ENCODE data around the gene CCBE1.
A peak's percentile ranks its signal among the peaks of the same experiment; 100 is the strongest.
"Not testable (repeated sequence)": the region's sequence is repeated elsewhere in the genome, so short reads cannot be mapped to it uniquely, and the experiment has no call there.

CCBE1 gene

GRCh38 chr18:59697236-59697932, at the start of gene CCBE1:
CCBE1 (minus strand) TSS chr18:59697423.
- no peak for DNase-seq

DNA sequence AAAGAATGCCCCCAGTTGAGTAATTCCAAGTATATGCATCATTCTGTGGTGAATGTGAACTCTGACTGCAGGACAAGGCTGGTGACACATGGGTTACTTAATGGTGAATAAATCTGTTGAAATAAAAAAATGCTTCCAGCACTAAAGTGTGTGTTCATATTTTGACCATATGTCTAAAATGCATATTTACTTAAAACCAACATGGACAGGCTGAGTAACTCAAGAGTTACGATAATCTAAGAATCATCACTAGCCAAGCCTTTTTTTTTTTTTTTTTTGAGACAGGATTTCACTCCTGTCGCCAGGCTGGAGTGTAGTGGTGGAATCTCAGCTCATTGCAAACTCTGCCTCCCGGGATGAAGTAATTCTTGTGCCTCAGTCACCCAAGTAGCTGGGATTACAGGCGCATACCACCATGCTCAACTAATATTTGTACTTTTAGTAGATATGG, 47.1 kb upstream of the CCBE1 start:
- DNase-seq, result no peak

- no peak for DNase-seq
Observed at GRCh38 chr18:59743566-59743965, 46.3 kb upstream of the CCBE1 start.

- DNase-seq, result peak; percentile 38
Observed at GRCh38 chr18:59742325-59743111, 45.3 kb upstream of the CCBE1 start.

- DNase-seq, result no peak
Observed at GRCh38 chr18:59740141-59740540, 42.9 kb upstream of the CCBE1 start.

GRCh38 chr18:59737776-59738300, 40.6 kb upstream of the CCBE1 start:
- DNase-seq, result no peak

DNA sequence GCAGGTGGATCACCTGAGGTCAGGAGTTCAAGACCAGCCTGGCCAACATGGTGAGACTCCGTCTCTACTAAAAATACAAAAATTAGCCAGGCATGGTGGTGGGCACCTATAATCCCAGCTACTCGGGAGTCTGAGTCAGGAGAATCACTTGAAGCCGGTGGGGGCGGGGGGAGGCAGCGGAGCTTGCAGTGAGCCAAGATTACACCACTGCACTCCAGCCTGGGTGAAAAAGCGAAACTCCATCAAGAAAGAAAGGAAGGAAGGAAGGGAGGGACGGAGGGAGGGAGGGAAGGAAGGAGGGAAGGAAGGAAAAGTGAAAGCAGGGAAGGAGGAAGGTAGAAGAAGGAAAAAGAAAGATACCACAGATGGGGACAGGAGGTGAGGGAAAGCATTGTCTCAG, 40.1 kb upstream of the CCBE1 start:
- DNase-seq, result not testable (repeated sequence)

DNA sequence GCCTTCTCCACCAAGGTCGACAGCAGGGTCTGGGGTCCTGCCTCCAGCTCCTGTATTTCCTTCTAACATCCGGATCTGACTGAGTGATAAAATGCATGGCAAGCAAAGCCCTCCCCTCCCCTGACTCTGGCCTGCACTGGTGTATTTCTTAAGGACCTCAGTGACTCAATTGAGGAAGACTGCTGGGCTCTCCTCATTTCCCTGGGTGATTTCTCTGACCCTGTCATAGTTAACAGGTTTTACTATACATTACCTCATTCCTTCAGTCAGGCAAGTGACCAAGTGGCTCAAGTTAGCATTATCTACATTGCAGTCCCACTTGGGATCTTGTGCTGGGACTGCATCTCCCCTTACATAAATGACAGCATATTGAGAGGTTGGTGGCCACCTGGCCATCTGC, 38.8 kb upstream of the CCBE1 start:
- no peak for DNase-seq

DNA sequence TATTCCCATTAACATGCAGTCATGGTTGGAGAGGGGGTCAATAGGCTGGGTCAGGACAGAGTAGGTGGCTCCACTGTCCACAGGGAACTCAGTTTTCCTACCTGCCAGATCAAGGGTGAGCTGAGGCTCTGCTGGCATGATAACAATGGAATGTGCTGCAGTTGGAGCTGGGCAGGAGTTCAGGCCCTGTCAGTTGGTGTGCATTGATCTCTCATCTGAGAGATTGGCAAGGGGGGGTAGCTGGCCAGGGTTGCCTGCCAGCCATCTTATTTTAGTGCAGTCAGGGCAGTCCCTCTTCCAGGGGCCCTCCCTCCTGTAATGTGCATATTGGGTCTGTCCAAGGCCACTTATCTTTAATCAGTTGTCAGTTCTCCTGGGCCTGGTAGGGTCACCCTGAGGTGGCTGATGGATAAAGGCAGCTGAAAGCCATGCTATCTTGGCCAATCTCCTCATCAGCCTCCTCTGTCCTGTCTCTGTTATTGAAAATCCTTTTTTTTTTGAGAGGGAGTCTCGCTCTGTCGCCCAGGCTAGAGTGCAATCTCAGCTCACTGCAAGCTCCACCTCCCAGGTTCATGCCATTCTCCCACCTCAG, 38.1 kb upstream of the CCBE1 start:
- no peak for DNase-seq

GRCh38 chr18:59733421-59733820, 36.2 kb upstream of the CCBE1 start:
- no peak for DNase-seq

GRCh38 chr18:59730896-59731295, 33.7 kb upstream of the CCBE1 start:
- DNase-seq, result no peak

DNA sequence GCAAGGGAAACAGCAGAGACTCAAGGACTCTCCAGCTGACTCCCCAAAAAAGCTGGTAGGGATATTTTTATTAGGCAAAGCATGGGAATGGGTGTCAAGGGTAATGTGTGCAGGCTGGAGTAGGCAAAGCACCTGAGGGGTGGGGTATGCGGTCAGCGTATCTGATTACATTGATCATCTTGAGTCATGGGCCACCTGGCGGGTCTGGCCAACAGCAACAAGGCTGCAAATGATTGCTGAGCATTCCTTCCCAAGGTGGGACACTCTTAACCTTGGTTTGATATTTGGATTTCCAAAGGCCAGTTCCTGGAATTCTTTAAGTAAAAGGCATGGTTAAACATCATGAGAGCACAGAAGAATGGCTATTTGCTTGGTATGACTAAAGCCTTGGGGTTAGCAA, 32.6 kb upstream of the CCBE1 start:
- DNase-seq, result no peak

- no peak for DNase-seq
Observed at GRCh38 chr18:59728816-59729215, 31.6 kb upstream of the CCBE1 start.

- no peak for DNase-seq
Observed at GRCh38 chr18:59725142-59725541, 27.9 kb upstream of the CCBE1 start.

GRCh38 chr18:59724103-59724502, 26.9 kb upstream of the CCBE1 start:
- DNase-seq, result no peak

- no peak for DNase-seq
Observed at GRCh38 chr18:59721931-59722330, 24.7 kb upstream of the CCBE1 start.

- DNase-seq, result no peak
Observed at GRCh38 chr18:59721211-59721610, 24.0 kb upstream of the CCBE1 start.

DNA sequence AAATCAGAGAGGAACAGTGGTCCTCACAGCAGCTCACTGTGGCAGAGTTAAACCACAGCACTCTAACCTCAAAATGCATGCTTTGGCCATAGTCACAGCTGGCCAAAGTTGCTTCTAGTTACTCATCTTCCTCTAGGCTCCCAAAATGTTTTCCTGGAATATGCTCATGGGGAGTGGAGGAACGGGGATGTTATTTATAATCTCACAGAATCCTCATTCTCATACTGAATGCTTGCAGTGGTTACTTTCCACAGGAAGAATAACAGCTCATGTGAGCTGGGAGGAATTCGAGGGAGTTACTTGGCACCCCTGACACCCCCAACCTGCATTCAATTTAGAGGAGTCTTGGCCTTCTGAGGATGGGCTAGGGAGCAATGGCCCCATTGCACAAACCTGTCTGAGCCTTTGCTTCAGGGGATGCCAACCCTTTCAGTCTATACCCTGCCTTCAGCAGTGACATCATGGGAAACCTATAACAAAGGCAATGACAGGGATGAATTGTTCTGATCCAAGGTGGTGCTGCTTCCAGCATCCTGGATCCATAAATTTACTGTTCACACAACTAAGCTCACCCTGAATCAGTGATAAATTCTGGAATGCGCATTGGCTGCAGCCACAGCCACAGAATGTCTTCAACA, 22.4 kb upstream of the CCBE1 start:
- no peak for DNase-seq

DNA sequence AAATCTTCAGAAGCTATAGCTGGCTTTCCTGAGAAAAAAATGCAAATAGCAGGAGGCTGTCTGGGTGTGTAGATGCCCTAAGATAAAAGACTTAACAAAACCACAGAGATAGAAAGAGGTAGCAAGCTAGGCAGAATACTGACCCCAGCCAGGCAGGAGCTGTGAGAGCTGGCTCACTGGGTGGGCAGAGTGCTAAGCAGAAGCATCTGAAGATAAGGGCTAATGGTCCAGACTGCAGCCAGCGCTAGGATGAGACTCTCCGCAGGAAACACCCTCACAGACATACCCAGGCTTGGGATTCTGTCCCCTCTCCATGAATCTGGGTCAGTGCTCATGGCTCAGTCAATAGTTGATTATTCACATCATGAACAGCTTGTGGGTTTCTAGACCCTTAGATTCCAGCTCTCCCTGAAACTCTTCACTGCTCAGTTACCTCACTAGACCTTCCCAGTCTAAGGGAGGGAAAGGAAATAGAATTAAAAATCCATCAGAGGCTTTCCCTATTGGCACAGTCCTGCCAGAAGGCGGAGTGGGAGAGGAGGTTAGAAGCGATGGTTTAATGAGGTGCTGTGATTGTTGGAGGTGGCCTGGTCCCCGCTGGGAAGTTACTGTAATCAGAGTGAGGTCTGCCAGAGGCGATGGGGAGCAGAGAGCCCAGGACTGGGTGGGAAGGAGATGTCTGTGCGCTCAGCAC, 21.4 kb upstream of the CCBE1 start:
- DNase-seq, result no peak

DNA sequence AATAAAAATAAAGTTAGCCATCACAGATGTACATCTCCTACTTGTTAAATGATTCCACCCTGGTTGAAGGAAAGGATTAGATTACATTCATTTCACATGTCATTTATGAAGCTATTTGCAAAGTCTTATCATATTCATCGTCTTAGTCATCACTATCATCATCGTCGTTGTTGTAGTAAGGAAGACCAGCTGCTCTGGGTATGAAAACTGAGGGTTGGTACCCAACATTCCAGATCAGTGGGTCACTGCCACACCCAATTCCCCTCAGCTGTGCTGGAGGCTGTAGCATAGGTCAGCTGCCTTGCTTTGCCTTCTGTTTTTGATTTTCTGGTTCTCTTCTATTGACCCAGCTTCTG, 20.9 kb upstream of the CCBE1 start:
- DNase-seq, result no peak

GRCh38 chr18:59717291-59717690, 20.1 kb upstream of the CCBE1 start:
- DNase-seq, result no peak

- no peak for DNase-seq
Observed at GRCh38 chr18:59715966-59716369, 18.7 kb upstream of the CCBE1 start.

GRCh38 chr18:59715445-59715844, 18.2 kb upstream of the CCBE1 start:
- no peak for DNase-seq

Data from DMS79 (cell line).